NOMO-1 treated with dmso at 0.1 percent for 144 hours (cell line): ENCODE data around the gene DUSP7.

Experiments
- DNase-seq: peaks from one replicate; lab custom pipeline; 2025; ENCODE audit not compliant: unreplicated experiment; lab: John Stamatoyannopoulos, UW

The DUSP7 gene

GRCh38 chr3:52056521-52056967, at the start of gene DUSP7:
Gene DUSP7, minus strand, starts transcription at chr3:52056571. Its CDS starts 205 bp downstream, at chr3:52056366.
- DNase-seq = peak; percentile 48

DNA sequence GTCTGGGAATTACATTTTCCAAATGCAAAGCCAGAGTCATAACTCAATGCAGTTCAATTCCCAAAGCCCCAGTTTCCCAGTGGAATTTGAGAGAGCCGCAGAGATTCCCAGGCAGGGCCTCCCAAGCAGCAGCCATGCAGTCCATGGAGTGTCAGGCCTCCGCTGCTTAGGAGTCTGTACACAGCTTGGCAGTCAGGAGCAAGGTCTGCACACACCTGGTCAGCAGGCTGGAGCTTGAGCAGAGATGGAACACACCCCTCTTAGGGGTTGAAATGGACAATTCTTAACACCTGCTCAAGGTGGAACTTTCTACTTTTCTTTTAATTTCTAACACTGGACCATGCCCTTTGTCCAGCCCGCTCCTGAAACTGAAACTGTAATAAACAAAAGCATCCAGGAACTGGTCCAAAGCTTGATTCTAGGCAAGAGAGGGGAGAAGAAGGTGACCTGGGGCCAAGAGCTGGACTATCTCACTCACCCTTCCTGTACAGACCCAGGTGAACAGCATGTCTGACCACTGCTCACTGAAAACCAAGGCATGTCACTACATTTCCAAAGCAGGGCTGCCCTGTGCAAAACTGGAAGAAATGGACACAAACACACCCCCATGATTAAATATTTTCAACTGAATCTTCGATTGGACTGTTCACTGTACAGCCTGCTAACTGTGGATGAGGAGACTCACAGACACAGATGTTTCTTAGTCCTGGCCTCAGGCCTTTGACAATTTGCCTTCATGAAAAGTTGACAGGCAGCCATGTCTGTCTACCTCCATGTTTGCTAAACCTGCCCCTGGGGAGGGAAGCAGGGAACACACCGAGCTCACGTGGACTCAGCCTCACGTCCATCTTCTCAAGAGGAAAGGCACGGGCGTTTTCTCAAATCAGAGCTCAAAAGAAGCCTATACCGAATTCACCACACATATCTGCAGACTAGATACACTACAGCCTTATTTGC, 48.6 kb upstream of the DUSP7 start:
- DNase-seq = no peak

GRCh38 chr3:52102934-52103333, 46.6 kb upstream of the DUSP7 start:
- DNase-seq = no peak

GRCh38 chr3:52099001-52099401, 42.6 kb upstream of the DUSP7 start:
- no peak for DNase-seq

GRCh38 chr3:52097851-52098507, 41.6 kb upstream of the DUSP7 start:
- no peak for DNase-seq

GRCh38 chr3:52095990-52096775, 39.8 kb upstream of the DUSP7 start:
- DNase-seq = no peak

GRCh38 chr3:52094571-52095485, 38.5 kb upstream of the DUSP7 start:
- no peak for DNase-seq

DNA sequence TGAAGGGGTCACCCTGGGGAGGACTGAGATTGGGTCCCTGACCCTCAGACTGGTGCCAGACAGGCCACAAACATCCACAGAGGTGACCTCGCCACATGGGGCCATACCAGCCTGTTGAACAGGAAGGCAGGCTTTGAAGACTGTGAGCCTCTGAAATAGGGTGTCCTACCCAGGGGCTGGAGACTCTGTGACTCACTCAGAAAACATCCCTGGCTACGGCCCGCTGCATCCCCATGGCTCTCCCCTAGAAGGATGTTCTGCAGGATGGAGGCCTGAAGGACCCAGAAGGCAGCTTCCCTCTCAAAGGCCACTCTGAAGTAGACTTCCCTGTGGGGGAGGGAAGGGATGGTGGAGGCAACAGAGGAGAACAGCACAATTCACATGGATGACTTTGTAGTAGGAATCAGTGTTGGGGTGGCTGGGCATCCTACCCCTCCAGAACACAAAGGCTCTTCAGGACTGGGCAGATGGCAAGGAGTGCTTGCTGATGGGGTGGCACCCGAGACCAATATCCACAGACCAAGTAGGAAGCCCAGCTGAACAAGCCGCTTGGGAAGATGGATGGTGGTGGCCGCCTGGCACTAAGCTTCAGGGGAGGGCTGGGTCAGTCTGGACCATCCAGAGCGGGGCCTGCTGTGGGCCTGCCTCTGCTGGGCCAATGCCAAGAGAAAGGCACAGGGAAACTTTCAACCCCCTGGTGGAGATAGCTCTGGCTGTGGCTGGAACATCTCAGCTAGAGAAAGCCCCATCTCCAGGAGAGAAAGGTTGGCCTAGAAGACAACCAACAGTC, 37.6 kb upstream of the DUSP7 start:
- DNase-seq = no peak

DNA sequence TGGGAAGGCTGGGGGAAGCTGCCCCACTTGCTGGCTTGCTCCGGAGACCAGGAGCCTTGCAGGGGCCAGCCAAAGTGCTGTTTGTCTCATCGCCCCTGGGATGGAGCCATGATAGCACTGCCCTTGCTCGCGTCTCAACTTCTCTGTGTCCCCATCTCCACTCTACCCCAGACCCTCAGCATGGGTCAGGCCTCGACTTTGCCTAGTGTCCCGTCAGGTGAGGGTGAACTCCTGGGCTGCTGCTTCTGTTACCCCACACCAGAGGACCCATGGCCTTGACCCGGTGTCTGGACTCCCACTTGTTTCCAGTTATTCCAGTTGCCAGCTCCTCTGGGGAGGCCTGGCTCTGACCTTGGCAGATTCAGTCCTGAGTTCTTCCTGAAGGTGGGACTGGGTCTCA, 36.5 kb upstream of the DUSP7 start:
- no peak for DNase-seq

- no peak for DNase-seq
These were observed 35.9 kb upstream of the DUSP7 start for GRCh38 chr3:52092271-52092660.

DNA sequence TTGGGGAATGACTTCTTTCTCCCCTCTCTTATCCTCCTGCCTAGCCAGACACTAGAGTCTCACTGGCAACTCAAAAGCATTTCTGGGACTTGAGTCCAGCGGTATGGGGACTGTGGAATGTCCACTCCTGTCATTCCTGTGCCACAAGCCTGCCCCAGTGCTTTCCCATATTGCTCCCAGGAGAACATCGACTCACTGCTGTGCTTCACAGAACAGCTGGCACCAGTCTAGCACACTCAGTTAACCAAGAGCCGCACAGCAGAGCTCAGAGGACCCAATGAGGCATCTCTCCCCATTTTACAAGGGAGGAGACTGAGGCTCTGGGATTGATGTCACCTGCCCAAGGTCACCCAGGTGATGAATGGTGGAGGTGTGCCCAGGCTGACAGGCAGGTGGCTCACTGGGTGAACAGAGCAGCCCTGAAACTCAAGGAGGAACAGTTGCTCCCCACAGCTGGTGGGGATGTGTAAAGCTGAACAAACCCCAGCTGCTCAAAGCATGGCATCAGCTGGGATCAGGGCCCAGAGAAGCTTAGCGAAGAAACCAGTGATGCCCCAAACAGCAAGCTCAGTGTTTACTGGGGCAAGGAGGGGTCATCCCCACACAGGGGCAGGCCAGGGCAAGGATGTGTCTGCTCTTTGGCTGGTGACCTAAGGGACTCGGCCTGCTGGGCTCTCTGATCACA, 35.4 kb upstream of the DUSP7 start:
- no peak for DNase-seq

DNA sequence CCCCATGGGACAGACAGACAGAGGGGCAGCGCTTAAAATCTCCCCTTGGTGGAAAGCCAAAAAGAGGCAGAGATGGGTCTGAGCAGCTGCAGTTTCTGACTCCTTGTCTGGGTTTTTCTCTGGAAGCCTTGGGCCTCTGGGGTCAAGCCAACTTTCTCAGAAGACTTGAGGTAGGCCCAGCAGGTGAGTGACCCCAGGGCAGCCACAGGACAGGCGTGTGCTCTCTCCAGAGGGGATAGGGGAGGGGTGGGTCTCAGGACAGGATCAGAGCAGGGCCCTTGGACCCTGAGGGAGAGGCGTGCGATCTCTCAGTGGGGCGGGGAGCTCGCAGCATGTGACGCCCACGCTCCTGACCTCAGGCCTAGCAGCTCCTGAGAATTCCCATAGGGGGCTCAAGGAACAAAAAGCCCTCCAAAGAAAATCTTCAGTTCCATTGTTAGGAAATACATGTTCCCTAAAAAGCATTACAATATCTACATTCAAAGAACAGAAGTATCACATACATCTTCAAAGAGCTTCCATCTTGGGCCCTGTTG, 34.6 kb upstream of the DUSP7 start:
- DNase-seq = no peak

- DNase-seq = no peak
These were observed 34.0 kb upstream of the DUSP7 start for GRCh38 chr3:52090131-52090932.

DNA sequence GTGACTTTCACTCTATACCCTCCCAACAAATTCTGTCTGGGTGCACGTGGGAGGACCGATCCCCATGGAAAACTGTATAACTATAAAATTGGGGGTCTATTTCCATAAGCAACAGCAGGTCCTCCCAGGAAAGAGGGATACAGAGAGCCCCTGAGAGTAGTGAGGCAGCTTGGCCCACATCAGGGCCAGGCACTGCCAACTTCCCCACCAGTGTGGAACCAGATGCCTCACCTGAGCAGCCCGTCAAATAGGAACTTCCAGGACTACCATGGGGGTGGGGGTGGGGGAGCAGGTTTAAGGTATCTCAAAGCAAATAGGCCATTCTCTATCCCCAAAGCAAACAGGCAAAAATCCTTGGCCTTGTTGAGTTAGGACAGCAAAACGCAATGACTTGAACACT, 33.3 kb upstream of the DUSP7 start:
- DNase-seq = no peak

DNA sequence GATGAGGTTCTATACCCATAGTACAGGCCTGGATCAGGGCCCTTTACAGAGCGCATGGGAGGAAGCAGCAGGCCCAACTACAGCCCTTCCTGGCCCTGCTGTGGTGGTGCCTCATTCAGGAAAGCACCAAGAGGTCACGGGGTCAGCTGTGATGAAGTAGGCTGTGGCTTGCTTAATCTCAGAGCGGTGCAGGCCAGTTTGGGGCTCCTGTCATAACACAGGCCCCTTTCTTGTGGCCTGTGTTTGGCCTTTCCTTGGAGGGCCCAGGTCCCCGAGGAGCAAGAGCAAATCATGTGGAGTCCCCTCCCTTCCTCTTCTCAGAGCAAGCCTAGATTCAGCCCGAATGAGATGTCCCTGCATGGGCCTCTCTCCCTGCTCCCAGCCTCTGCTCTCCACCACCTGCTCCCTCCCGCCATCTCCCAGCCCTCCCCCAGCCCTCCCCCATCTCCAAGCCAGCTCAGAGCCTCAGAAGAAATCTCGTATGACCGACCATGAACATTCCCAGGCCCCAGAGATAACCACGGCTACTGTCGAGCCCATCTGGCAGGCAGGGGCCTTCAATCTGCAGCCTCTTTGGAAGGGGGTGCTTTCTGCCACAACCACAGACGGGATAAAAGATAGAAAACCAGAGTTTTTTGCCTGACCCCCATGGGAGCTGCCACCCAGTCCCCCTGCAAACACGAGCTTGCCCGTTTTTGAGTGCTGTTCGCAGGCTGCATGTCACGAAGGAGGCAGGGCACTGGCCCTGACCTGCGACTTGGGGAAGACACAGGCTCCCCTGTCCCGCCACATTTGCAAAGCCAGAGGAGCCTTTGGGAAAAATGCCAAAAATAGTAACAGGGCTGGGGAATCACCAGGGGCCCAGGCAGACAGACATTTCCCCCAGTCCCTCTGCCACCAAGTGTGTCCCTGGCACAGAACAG, 32.3 kb upstream of the DUSP7 start:
- DNase-seq = peak; percentile 68

DNA sequence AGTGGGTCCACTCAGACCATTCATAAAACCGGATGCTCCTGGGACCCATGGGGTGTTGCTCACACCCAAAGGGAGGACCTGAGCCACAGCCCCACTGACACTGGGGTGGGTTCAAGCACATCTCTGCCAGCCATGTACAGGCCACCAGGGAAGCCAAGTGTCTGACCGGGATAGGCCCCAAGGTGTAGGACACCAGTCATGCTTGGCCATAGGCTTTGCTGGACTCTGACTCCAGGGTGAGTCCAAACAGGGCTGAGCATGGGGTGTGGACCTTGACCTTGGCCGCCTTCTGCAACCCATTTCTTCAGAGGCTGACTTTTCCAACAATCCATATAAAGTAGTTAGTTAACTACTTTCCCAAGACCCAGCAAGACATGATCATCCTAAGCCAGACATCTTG, 31.4 kb upstream of the DUSP7 start:
- DNase-seq = no peak
